ENCODE data around the gene SNX1.

- TF ChIP-seq YY1 (IDR thresholded peaks at IDR 0.05; ENCODE audit: insufficient read depth, insufficient read length) (no peak), ZNF274 (IDR thresholded peaks at IDR 0.05; ENCODE audit: low read depth, low read length) (no peak), SUZ12 (IDR thresholded peaks at IDR 0.05; ENCODE audit: extremely low read depth, insufficient read depth, insufficient read length) (no peak)
Measured at GRCh38 chr15:64070965-64071851, 24.6 kb upstream of the SNX1 start.
